Gastrocnemius medialis (tissue), 4 donors: ENCODE data around the gene LMAN1.

Source experiments
- POLR2A ChIP-seq, 2 donors: fragments of 450-650 bp; IDR thresholded peaks; one replicate each; pipeline ENCODE4 v1.6.1; 2017; ENCODE audit warnings: antibody characterized with exemption in 2 of 2, mild to moderate bottlenecking in 2 of 2, moderate library complexity in 2 of 2
- TF ChIP-seq, protein P1 (sequence below), 5 experiments: fragments of 450-650 bp in 3 of 5; fragments of 200-600 bp in 2 of 5; sonication (generic) in 2 of 5; IDR thresholded peaks in 4 of 5; conservative IDR thresholded peaks in 1 of 5; 1 replicate in 4 of 5; 2 replicates in 1 of 5; pipeline ENCODE4 v1.5.1; 2016 to 2019; ENCODE audit warnings: antibody characterized with exemption in 5 of 5, mild to moderate bottlenecking in 3 of 5, moderate library complexity in 3 of 5

DNA sequence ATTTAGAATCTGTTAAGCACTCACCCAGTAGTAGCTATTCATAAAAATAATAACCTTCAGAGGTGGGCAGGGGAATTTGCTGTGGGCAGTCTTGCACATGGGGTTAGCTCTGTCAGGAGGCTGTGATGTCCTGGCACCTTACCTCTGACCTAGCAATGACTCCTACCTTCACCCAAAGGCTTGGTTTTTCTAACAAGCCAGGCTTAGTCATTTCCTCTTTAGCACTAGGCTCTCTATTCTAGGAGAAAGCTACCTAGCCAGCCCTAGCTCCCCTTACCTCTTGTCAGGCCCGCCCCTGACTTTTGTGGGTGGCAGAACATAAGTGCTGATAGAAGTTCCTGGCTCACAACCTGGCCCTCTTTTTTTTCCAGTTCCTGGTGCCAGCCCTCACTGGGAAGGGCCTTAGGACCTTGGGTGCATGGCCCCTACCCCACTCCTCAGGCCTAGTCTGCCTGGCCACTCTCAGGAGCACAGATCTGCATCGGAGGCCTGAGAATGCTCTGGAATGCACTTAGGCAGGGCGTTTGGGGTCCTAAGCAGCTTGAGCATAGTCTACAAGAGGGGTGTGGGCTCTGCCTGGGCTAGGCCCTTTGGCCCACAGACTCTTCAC, 58.3 kb downstream of the LMAN1 start:
- TF ChIP-seq, protein P1, sequence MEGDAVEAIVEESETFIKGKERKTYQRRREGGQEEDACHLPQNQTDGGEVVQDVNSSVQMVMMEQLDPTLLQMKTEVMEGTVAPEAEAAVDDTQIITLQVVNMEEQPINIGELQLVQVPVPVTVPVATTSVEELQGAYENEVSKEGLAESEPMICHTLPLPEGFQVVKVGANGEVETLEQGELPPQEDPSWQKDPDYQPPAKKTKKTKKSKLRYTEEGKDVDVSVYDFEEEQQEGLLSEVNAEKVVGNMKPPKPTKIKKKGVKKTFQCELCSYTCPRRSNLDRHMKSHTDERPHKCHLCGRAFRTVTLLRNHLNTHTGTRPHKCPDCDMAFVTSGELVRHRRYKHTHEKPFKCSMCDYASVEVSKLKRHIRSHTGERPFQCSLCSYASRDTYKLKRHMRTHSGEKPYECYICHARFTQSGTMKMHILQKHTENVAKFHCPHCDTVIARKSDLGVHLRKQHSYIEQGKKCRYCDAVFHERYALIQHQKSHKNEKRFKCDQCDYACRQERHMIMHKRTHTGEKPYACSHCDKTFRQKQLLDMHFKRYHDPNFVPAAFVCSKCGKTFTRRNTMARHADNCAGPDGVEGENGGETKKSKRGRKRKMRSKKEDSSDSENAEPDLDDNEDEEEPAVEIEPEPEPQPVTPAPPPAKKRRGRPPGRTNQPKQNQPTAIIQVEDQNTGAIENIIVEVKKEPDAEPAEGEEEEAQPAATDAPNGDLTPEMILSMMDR (IDR thresholded peaks at IDR 0.05 in 4 of 5, conservative IDR thresholded peaks at IDR 0.05 in 1 of 5): no peak
- TF ChIP-seq POLR2A (IDR thresholded peaks at IDR 0.05): no peak
